ENCODE measurements around the gene INO80D.
A peak's percentile ranks its signal among the peaks of the same experiment; 100 is the strongest.
"Not testable (repeated sequence)": the region's sequence is repeated elsewhere in the genome, so short reads cannot be mapped to it uniquely, and the experiment has no call there.

Gene INO80D

GRCh38 chr2:206083602-206084438 is 2.2 kb downstream of the INO80D start:
- Histone ChIP-seq H3K4me3 (peak overlapping the region; percentile 74), H3K27ac (peak overlapping the region; percentile 93 to 98)
- DNase-seq (ENCODE audit: low spot score) = no peak
- TF ChIP-seq, protein P1, sequence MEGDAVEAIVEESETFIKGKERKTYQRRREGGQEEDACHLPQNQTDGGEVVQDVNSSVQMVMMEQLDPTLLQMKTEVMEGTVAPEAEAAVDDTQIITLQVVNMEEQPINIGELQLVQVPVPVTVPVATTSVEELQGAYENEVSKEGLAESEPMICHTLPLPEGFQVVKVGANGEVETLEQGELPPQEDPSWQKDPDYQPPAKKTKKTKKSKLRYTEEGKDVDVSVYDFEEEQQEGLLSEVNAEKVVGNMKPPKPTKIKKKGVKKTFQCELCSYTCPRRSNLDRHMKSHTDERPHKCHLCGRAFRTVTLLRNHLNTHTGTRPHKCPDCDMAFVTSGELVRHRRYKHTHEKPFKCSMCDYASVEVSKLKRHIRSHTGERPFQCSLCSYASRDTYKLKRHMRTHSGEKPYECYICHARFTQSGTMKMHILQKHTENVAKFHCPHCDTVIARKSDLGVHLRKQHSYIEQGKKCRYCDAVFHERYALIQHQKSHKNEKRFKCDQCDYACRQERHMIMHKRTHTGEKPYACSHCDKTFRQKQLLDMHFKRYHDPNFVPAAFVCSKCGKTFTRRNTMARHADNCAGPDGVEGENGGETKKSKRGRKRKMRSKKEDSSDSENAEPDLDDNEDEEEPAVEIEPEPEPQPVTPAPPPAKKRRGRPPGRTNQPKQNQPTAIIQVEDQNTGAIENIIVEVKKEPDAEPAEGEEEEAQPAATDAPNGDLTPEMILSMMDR (IDR thresholded peaks at IDR 0.05) = no peak

GRCh38 chr2:206082298-206082843 is 3.6 kb downstream of the INO80D start:
- DNase-seq (ENCODE audit: low spot score) = no peak
- Histone ChIP-seq H3K4me3 (no peak overlapping the region), H3K27ac (no peak overlapping the region)
- TF ChIP-seq, protein P1 (IDR thresholded peaks at IDR 0.05) = no peak

DNA sequence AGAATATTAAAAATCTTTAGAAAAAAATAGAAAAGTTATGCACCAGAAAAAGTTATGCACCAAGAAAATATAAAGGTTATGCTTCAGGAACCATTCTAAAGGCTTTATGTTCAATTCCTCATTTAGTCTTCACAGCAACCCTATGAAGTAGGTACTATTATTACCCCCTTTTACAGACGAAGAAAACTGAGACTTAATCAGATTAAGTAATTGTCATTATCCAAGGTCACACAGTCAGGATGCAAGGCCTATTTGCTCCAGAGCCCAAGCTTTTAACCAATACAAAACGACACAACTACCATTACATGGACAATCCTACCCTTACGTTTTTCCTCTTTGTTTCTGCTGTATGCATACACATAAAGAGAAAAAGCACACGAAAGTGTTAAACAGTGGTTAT is 5.0 kb downstream of the INO80D start:
- TF ChIP-seq, protein P1 (IDR thresholded peaks at IDR 0.05) = no peak
- H3K27ac ChIP-seq = no peak overlapping the region
- H3K4me3 ChIP-seq = no peak overlapping the region
- DNase-seq (ENCODE audit: low spot score) = no peak

DNA sequence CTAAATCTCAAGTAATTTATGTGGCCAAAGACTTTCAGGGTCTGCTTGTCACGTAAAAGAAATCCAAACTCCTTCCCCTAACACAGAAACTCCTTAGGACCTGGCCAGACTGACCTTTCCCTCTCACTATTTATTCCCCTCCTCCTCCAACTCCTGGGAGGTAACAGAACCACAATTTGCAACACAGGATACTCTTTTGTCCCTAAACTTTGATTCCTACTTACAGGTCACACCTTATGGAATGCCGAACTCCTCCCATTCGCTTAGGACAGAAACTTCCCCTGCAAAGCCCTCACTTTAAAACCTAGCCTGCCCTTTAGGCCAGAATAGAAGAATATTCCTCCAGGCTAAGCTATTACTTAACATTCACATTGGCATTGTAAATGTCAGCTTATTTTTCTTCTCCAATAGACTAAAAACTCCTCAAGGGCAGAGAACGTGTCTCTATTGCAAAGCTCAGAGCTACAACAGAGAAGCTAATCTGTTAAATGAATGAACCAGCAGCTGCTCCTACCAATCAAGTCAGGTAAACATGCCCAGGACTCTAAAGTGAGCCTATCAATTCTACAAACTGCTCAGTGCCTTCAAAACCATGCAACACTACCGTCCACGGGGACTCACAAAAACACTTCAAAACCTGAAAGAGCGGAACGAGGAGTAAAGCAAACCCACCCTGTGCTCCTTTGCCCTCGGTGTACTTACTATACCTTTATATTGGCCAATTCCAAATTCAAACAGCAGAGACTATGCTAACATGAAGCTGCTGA is 6.1 kb downstream of the INO80D start:
- TF ChIP-seq, protein P1 (IDR thresholded peaks at IDR 0.05) = no peak
- Histone ChIP-seq H3K27ac (no peak overlapping the region), H3K4me3 (no peak overlapping the region)
- no peak for DNase-seq (ENCODE audit: low spot score)

GRCh38 chr2:206077879-206078278 is 8.1 kb downstream of the INO80D start:
- not testable (repeated sequence) for DNase-seq (ENCODE audit: low spot score); H3K27ac ChIP-seq; H3K4me3 ChIP-seq

DNA sequence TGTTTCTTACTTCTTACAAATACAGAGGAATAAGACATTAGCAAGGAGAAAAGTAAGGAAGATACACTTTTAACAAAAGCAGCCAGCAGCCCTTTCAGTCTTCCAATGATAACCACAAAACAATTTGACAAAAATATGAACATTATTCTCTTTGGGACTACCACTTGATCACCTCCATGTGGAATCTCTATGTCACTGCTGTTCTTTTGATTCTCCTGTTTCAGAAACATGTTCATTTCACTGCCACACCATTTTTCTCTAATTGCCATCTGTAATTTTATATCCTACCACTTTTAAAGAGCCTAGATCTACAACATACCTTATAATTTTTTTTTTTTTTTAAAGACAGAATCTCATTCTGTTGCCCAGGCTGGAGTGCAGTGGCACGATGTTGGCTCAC is 10.9 kb downstream of the INO80D start:
- TF ChIP-seq, protein P1 (IDR thresholded peaks at IDR 0.05) = no peak

DNA sequence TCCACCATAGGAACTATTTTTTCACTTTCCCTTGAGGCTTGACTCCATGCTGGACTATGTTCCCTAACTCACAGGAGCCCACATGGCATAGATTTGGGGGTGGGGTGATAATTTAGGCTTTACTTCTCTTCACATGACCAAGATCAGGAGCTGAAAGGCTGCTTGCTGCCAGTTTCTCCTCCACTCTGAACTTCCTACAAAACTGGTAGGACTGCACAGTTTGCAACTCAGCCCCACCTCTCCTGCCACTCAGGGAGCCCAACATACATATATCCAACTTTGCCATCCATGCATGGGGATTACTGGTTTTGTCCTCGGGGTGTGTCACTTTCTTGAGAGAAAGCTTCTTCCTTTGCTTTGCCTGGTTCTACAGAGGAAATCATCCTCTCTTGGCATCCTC is 14.2 kb downstream of the INO80D start:
- no peak for DNase-seq (ENCODE audit: low spot score)
- H3K27ac ChIP-seq = no peak overlapping the region
- H3K4me3 ChIP-seq = no peak overlapping the region
- TF ChIP-seq, protein P1 (IDR thresholded peaks at IDR 0.05) = no peak

More for the DNA sequence above, 10.9 kb downstream of the INO80D start:
- DNase-seq (ENCODE audit: low spot score) = no peak
- no peak overlapping the region for H3K27ac ChIP-seq
- H3K4me3 ChIP-seq = no peak overlapping the region

Data from coronary artery (tissue), 2 donors.